ENCODE data around the gene CAB39.

- no peak for TF ChIP-seq CTCF (IDR thresholded peaks at IDR 0.05)
- no peak for TF ChIP-seq EZH2 (IDR thresholded peaks at IDR 0.05)
- no peak for TF ChIP-seq EZH2phosphoT487 (IDR thresholded peaks at IDR 0.05)
Observed at GRCh38 chr2:230770804-230771203, 58.2 kb downstream of the CAB39 start.

Data from neural progenitor cell (in vitro differentiated cells).